ENCODE results near the gene TRMT10B.

DNA sequence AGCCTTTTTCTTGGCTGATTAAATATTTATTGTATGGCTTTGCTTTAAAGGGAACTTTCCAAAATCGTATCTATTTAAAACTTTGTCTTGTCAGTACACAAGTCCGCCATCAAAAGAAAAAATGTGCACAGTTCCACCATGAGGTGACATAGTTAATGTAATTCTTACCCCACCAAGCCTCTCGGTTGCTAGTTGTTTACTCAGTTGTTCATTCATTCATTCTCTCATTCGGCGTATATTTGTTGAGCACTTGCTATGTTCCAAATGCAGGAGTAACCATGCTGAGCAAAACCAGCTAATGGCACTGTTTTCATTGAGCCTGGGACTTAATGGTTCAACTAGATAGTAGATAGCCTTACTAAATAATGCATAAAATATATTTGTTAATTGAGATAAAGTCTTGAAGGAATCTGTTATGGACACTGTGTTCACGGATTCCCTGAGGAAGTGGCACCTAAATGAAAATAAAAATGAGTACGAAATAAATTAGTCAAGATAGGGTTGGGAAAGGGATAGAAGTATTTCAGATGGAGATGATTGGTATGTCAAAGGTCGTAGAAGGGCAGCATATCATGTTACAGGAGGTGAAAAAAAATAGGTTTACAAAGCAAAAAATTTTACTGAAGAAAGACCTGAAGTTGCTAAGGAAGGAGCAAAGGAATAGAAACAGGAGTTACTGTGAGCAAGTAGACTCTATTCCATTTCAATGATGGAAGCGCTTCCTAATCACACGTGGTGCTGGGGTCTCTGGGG is 48.5 kb downstream of the TRMT10B start:
- TF ChIP-seq YY1 (IDR thresholded peaks at IDR 0.05; ENCODE audit: insufficient read depth, insufficient read length) (no peak), SUZ12 (IDR thresholded peaks at IDR 0.05; ENCODE audit: extremely low read depth, insufficient read depth, insufficient read length) (no peak)
